ENCODE data around the gene NRXN3.

GRCh38 chr14:79834868-79835267 lies 1664.7 kb downstream of the NRXN3 start:
- TF ChIP-seq ZNF3 (CRISPR knock-in tag; IDR thresholded peaks at IDR 0.05), result no peak
- TF ChIP-seq POLR2A (IDR thresholded peaks at IDR 0.05; ENCODE audit: insufficient read depth in 1 of 2, low read depth in 2 of 2, low read length in 2 of 2), result no peak
- no peak for TF ChIP-seq ZNF883 (CRISPR knock-in tag; IDR thresholded peaks at IDR 0.05; ENCODE audit: not compliant biosample characterization)
- TF ChIP-seq NR1H2 (CRISPR knock-in tag; IDR thresholded peaks at IDR 0.05; ENCODE audit: borderline replicate concordance, low read depth), result no peak
- no peak for TF ChIP-seq ZNF34 (CRISPR knock-in tag; IDR thresholded peaks at IDR 0.05; ENCODE audit: borderline replicate concordance)
- TF ChIP-seq GTF3A (CRISPR knock-in tag; conservative IDR thresholded peaks at IDR 0.05), result no peak
- TF ChIP-seq SUZ12 (IDR thresholded peaks at IDR 0.05; ENCODE audit: low read depth, low read length), result no peak
- TF ChIP-seq ZNF792 (CRISPR knock-in tag; IDR thresholded peaks at IDR 0.05), result no peak
- TF ChIP-seq TBX2 (CRISPR knock-in tag; IDR thresholded peaks at IDR 0.05; ENCODE audit: borderline replicate concordance), result no peak

All from HepG2 (cell line).